Neural cell (in vitro differentiated cells): ENCODE data around the gene IDUA.

ENCODE experiments used
- POLR2AphosphoS5 ChIP-seq: IDR thresholded peaks from 2 replicates; pipeline ENCODE4 v1.6.1; 2012
- TF ChIP-seq, protein P1 (sequence below): fragments of 450-650 bp; IDR thresholded peaks from 2 replicates; pipeline ENCODE4 v1.5.1; 2014; ENCODE audit warnings: antibody characterized with exemption, mild to moderate bottlenecking, moderate library complexity; ENCODE audit not compliant: poor library complexity, severe bottlenecking

GRCh38 chr4:992297-993110, 5.7 kb downstream of the IDUA start:
- TF ChIP-seq, protein P1, sequence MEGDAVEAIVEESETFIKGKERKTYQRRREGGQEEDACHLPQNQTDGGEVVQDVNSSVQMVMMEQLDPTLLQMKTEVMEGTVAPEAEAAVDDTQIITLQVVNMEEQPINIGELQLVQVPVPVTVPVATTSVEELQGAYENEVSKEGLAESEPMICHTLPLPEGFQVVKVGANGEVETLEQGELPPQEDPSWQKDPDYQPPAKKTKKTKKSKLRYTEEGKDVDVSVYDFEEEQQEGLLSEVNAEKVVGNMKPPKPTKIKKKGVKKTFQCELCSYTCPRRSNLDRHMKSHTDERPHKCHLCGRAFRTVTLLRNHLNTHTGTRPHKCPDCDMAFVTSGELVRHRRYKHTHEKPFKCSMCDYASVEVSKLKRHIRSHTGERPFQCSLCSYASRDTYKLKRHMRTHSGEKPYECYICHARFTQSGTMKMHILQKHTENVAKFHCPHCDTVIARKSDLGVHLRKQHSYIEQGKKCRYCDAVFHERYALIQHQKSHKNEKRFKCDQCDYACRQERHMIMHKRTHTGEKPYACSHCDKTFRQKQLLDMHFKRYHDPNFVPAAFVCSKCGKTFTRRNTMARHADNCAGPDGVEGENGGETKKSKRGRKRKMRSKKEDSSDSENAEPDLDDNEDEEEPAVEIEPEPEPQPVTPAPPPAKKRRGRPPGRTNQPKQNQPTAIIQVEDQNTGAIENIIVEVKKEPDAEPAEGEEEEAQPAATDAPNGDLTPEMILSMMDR = no peak
- no peak for TF ChIP-seq POLR2AphosphoS5
